Endothelial cell of umbilical vein (primary cell): Measurements from ENCODE around the gene LMAN2L.

ENCODE experiments used
- CTCF ChIP-seq, 2 donors: IDR thresholded peaks; 1 replicate in 1 of 2; 2 replicates in 1 of 2; pipeline ENCODE4 v1.5.1; 2011; ENCODE audit warnings: low read length in 2 of 2, mild to moderate bottlenecking in 2 of 2, moderate library complexity in 2 of 2, control low read depth in 1 of 2, inconsistent platforms in 1 of 2, low read depth in 1 of 2; ENCODE audit not compliant: insufficient read depth in 1 of 2; ENCODE audit errors: extremely low read depth in 1 of 2
- POLR2A ChIP-seq: IDR thresholded peaks from 2 replicates; pipeline ENCODE4 v1.6.1; 2012; ENCODE audit warnings: low read depth, mild to moderate bottlenecking, control low read depth, low read length

GRCh38 chr2:96681540-96681939 is 58.3 kb downstream of the LMAN2L start:
- no peak for TF ChIP-seq POLR2A
- TF ChIP-seq CTCF (IDR thresholded peaks at IDR 0.05; ENCODE audit: extremely low read depth in 1 of 2, insufficient read depth in 1 of 2, low read depth in 1 of 2, low read length in 2 of 2): no peak
